ENCODE results near the gene PLCB3. TPM values are rescaled to one million over a fixed set of nuclear protein-coding genes. Genes with fewer than 3 reads are reported as not detected.

The PLCB3 gene
- polyA plus RNA-seq, 1 donor from 2014 or later = 2.1 TPM

DNA sequence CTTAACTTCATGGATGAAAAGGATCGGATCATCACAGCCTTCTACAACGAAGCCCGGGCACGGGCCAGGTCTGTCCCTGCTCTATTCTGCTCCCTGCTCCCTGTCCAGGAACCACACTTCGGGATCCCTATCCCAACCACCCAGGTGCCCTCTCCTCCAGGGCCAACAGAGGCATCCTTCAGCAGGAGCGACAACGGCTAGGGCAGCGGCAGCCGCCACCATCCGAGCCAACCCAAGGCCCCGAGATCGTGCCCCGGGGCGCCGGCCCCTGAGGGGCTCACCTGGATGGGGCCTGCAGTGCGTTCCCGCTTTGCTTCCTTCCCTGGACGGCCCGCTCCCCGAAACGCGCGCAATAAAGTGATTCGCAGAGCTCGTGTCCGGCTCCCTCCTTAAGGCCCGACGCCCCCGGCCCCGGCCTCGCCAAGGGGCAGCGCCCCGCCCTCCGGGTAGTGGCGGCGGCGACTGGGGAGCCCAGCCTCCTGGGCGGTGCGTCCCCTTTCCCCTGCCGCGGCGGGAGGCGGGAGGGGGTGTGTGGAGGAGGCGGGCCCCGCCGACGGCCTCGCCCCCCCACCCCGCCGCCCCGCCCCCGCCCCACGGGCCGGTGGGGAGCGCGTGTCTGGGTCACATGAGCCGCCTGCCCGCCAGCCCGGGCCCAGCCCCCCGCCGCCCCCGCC lies 17.3 kb upstream of the PLCB3 start, which contains the start of gene VEGFB:
VEGFB (plus strand) TSS at position 672 of the 674 bp plus-strand sequence. CDS start 250 bp downstream, outside the sequence.
- no peak within 1 kb of the TSS for H2AFZ ChIP-seq (ENCODE audit: low read depth, low read length)
- H3K4me2 ChIP-seq (ENCODE audit: low read length) = no peak within 1 kb of the TSS
- H3K27me3 ChIP-seq (ENCODE audit: insufficient read depth, low read depth, low read length) = peaks cover 8% of the 10 kb centered on the region
- no peaks in the 10 kb centered on the region for H3K36me3 ChIP-seq (ENCODE audit: insufficient read depth, low read length)
- peak within 1 kb of the TSS; percentile 59 for H3K4me3 ChIP-seq (ENCODE audit: low read length)
- H3K79me2 ChIP-seq (replicated peaks; ENCODE audit: insufficient read depth, low read length) = no peaks in the 10 kb centered on the region
- H3K27ac ChIP-seq (ENCODE audit: low read length) = no peak within 1 kb of the TSS
- no peaks in the 10 kb centered on the region for H3K9me2 ChIP-seq (ENCODE audit: insufficient read depth, low read length)
- no peaks in the 10 kb centered on the region for H4K20me1 ChIP-seq (ENCODE audit: insufficient read depth)
- TF ChIP-seq POLR2AphosphoS5 (IDR thresholded peaks at IDR 0.05) (no peak), MXI1 (conservative IDR thresholded peaks at IDR 0.05; ENCODE audit: poor library complexity, severe bottlenecking) (no peak), TAF1 (IDR thresholded peaks at IDR 0.05; ENCODE audit: low read depth) (no peak), RAD21 (conservative IDR thresholded peaks at IDR 0.05) (no peak), EP300 (conservative IDR thresholded peaks at IDR 0.05; ENCODE audit: poor library complexity, severe bottlenecking) (no peak), EZH2 (IDR thresholded peaks at IDR 0.05; ENCODE audit: borderline replicate concordance, insufficient read depth, low read length, poor library complexity, severe bottlenecking) (no peak)
- TF ChIP-seq, protein P1, sequence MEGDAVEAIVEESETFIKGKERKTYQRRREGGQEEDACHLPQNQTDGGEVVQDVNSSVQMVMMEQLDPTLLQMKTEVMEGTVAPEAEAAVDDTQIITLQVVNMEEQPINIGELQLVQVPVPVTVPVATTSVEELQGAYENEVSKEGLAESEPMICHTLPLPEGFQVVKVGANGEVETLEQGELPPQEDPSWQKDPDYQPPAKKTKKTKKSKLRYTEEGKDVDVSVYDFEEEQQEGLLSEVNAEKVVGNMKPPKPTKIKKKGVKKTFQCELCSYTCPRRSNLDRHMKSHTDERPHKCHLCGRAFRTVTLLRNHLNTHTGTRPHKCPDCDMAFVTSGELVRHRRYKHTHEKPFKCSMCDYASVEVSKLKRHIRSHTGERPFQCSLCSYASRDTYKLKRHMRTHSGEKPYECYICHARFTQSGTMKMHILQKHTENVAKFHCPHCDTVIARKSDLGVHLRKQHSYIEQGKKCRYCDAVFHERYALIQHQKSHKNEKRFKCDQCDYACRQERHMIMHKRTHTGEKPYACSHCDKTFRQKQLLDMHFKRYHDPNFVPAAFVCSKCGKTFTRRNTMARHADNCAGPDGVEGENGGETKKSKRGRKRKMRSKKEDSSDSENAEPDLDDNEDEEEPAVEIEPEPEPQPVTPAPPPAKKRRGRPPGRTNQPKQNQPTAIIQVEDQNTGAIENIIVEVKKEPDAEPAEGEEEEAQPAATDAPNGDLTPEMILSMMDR (IDR thresholded peaks at IDR 0.05; ENCODE audit: poor library complexity, severe bottlenecking) = no peak
- TF ChIP-seq, protein P2, sequence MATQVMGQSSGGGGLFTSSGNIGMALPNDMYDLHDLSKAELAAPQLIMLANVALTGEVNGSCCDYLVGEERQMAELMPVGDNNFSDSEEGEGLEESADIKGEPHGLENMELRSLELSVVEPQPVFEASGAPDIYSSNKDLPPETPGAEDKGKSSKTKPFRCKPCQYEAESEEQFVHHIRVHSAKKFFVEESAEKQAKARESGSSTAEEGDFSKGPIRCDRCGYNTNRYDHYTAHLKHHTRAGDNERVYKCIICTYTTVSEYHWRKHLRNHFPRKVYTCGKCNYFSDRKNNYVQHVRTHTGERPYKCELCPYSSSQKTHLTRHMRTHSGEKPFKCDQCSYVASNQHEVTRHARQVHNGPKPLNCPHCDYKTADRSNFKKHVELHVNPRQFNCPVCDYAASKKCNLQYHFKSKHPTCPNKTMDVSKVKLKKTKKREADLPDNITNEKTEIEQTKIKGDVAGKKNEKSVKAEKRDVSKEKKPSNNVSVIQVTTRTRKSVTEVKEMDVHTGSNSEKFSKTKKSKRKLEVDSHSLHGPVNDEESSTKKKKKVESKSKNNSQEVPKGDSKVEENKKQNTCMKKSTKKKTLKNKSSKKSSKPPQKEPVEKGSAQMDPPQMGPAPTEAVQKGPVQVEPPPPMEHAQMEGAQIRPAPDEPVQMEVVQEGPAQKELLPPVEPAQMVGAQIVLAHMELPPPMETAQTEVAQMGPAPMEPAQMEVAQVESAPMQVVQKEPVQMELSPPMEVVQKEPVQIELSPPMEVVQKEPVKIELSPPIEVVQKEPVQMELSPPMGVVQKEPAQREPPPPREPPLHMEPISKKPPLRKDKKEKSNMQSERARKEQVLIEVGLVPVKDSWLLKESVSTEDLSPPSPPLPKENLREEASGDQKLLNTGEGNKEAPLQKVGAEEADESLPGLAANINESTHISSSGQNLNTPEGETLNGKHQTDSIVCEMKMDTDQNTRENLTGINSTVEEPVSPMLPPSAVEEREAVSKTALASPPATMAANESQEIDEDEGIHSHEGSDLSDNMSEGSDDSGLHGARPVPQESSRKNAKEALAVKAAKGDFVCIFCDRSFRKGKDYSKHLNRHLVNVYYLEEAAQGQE (IDR thresholded peaks at IDR 0.05; ENCODE audit: borderline replicate concordance) = no peak
- H3F3A ChIP-seq (ENCODE audit: insufficient read depth, low read length, poor library complexity, severe bottlenecking) = no peaks in the 10 kb centered on the region
- H3K9me3 ChIP-seq (ENCODE audit: low read length) = no peaks in the 10 kb centered on the region
- H3K9ac ChIP-seq (ENCODE audit: low read length) = peak within 1 kb of the TSS; percentile 47

DNA sequence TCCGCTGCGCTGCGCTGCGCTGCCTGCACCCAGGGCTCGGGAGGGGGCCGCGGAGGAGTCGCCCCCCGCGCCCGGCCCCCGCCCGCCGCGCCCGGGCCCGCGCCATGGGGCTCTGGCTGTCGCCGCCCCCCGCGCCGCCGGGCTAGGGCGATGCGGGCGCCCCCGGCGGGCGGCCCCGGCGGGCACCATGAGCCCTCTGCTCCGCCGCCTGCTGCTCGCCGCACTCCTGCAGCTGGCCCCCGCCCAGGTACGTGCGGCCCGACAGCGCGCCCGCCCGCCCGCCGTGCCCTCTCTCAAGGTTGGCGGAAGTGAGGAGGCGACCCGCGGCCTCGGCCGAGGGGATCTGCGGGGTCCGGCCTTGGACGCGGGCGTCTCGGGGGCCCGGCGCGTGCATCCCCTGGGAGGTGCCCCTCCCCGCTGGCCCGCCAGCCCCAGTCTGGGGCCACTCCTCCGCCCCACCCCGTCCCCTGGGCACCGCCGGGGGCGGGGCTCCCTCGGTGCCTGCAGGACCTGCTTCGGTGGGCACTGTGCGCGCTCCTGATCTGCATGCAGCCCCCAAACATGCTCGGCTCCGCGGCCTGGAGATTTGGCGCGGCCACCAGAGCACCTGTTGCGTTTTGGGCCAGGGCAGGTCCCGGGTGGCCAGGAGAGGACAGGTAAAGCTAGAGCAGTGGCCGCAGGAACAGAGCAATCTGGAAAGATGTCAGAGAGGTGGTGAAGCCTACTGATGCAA lies 16.5 kb upstream of the PLCB3 start:
- Histone ChIP-seq H3K9me3 (ENCODE audit: low read length) (no peaks in the 10 kb centered on the region), H3K36me3 (ENCODE audit: insufficient read depth, low read length) (no peaks in the 10 kb centered on the region), H3K9me2 (ENCODE audit: insufficient read depth, low read length) (no peaks in the 10 kb centered on the region), H2AFZ (ENCODE audit: low read depth, low read length) (no peak overlapping the region), H3K79me2 (replicated peaks; ENCODE audit: insufficient read depth, low read length) (no peaks in the 10 kb centered on the region), H3F3A (ENCODE audit: insufficient read depth, low read length, poor library complexity, severe bottlenecking) (no peaks in the 10 kb centered on the region), H3K27me3 (ENCODE audit: insufficient read depth, low read depth, low read length) (peaks cover 8% of the 10 kb centered on the region), H3K4me2 (ENCODE audit: low read length) (no peak overlapping the region), H4K20me1 (ENCODE audit: insufficient read depth) (no peaks in the 10 kb centered on the region), H3K4me3 (ENCODE audit: low read length) (peak overlapping the region; percentile 59), H3K27ac (ENCODE audit: low read length) (no peak overlapping the region), H3K9ac (ENCODE audit: low read length) (peak overlapping the region; percentile 36)
- TF ChIP-seq RAD21 (conservative IDR thresholded peaks at IDR 0.05) = no peak
- TF ChIP-seq, protein P1 (IDR thresholded peaks at IDR 0.05; ENCODE audit: poor library complexity, severe bottlenecking) = peak; percentile 28
